HG03432 (cell line): Measurements from ENCODE around the gene NEMF.
"Not testable (repeated sequence)": the region's sequence is repeated elsewhere in the genome, so short reads cannot be mapped to it uniquely, and the experiment has no call there.

ENCODE experiments used
- ATAC-seq: cut with Tn5 transposase; IDR thresholded peaks from one replicate; pipeline ENCODE4 v1.9.1; 2021; ENCODE audit warnings: mild to moderate bottlenecking, moderate library complexity; ENCODE audit not compliant: unreplicated experiment

Gene NEMF

GRCh38 chr14:49852301-49853157 is at the start of gene NEMF:
TSS of gene NEMF (minus strand) at chr14:49852788. CDS start at chr14:49852753, 35 bp downstream.
- peak; percentile 81 for ATAC-seq

DNA sequence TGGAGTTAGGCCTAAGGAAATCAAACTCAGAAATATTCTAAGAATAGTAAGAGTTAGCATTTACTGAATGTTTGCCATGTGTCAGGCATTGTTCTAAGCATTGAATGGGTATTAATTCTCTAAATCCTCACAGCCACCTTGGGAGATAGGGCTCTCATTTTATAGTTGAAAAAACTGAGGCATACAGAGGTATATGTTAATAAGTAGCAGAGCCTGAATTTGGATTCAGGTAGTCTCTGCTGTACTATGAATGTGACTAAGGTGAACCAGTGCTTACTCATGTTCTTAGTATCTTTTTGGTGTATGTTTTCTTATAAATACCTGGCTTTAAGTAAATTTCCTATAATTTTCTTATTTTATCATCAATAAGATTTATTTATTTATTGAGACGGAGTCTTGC is 48.4 kb upstream of the NEMF start:
- no peak for ATAC-seq

DNA sequence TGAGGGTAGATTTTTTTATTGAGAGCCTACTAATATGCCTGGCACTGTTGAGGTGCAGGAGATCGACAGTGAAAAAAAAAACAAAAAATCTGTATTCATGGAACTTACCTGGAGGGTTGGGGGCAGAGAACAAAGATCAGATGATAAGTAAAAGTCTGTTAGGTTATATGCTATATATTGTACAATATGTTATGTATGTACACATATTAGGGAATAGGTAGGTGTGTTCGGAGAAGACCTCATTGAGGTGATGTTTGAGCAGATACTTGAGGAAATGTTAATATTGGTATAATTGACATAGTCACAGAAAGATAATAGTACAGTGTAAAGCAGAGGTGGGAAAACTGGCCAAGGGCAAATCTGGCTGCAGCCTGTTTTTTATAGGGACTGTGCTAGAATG is 45.9 kb upstream of the NEMF start:
- no peak for ATAC-seq

- ATAC-seq, result no peak
Observed at GRCh38 chr14:49897965-49898364, 45.4 kb upstream of the NEMF start.

GRCh38 chr14:49897414-49897813 is 44.8 kb upstream of the NEMF start:
- no peak for ATAC-seq

- ATAC-seq, result no peak
Observed at GRCh38 chr14:49896966-49897365, 44.4 kb upstream of the NEMF start.

DNA sequence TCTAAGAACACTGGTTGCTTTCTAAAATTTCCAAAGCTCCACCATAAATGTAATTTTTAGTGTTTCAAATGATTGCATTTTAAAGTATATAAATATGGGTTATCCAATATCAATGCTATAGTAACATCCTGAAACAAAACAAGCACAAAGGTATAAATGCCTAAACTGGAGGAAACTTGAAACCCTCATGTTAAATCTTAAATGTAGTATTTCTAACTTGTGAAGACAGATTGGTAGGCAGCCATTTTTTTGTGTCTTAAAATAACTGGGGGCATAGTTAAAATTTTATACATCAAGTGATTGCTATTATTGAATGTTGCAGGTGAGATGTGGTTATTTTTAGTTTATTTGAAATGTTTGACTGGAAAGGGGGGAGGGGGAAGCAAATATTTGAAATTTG is 43.7 kb upstream of the NEMF start:
- not testable (repeated sequence) for ATAC-seq

- ATAC-seq, result no peak
Observed at GRCh38 chr14:49895480-49895879, 42.9 kb upstream of the NEMF start.

- ATAC-seq, result not testable (repeated sequence)
Observed at GRCh38 chr14:49894214-49895107, 41.9 kb upstream of the NEMF start.

GRCh38 chr14:49893309-49894213 is 41.0 kb upstream of the NEMF start:
- ATAC-seq, result peak; percentile 53

GRCh38 chr14:49892636-49893308 is 40.2 kb upstream of the NEMF start, which contains the start of gene ARF6:
TSS of gene ARF6 (plus strand) at chr14:49893082. CDS start at chr14:49893737, 655 bp downstream.
- peak; percentile 89 for ATAC-seq

DNA sequence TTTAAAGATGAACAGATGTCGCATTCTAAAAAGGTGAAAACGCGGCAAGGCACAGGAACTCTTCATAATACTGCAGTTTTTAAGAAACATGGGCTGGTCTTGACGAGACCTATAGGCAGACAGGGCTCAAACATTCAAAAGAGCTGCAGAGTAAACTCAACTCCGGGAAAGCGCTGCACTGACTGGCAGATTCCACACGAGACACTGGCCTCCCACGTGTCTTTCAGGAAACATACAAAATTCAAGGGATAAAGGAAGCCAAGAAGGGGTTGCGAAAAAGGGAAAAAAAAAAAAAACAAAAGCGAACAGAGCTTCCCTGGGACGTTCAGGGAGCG is 39.7 kb upstream of the NEMF start:
- ATAC-seq, result peak; percentile 32

- ATAC-seq, result no peak
Observed at GRCh38 chr14:49888293-49888692, 35.7 kb upstream of the NEMF start.

DNA sequence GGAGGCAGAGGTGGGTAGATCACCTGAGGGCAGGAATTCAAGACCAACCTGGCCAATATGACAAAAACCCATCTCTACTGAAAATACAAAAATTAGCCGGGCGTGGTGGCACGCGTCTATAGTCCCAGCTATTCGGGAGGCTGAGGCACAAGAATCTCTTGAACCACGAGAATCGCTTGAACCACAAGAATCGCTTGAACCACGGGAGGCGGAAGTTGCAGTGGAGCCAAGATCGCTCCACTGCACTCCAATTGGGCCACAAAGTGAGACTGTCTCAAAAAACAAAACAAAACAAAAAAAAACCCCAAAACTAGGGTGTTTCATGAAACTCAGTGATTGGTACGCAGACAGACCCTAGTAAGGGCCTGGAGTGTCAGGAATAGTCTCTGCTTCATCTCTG is 33.9 kb upstream of the NEMF start:
- no peak for ATAC-seq

DNA sequence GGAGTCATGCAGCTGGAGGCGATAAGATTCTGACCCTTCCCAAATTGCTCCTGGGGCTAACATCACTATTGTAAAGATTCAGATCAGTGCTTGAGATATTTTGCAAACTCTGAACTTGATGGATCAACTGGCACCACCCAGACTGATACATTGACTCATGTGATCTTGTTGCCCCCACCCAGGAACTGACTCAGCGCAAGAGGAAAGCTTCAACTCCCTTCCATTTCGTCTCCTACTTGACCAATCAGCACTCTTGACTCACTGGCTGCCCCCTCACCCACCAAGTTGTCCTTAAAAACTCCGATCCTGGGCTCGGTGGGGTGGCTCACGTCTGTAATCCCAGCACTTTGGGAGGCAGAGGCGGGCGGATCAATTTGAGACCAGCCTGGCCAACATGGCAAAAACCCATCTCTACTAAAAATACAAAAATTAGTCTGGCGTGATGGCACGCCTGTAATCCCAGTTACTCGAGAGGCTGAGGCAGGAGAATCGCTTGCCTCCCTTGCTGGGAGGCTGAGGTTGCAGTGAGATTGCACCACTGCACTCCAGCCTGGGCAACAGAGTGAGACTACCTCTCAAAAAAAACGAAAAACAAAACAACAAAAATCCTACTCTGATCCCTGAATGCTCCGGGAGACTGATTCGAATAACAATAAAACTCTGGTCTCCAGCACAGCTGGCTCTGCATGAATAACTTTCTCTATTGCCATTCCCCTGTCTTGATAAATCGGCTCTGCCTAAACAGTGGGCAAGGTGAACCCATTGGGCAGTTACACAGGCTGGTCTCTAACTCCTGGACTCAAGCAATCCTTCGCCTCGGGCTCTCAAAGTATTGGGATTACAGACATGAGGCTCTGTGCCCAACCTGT is 30.5 kb upstream of the NEMF start:
- no peak for ATAC-seq

- ATAC-seq, result no peak
Observed at GRCh38 chr14:49881350-49882001, 28.9 kb upstream of the NEMF start.

GRCh38 chr14:49880267-49881064 is 27.9 kb upstream of the NEMF start:
- no peak for ATAC-seq

DNA sequence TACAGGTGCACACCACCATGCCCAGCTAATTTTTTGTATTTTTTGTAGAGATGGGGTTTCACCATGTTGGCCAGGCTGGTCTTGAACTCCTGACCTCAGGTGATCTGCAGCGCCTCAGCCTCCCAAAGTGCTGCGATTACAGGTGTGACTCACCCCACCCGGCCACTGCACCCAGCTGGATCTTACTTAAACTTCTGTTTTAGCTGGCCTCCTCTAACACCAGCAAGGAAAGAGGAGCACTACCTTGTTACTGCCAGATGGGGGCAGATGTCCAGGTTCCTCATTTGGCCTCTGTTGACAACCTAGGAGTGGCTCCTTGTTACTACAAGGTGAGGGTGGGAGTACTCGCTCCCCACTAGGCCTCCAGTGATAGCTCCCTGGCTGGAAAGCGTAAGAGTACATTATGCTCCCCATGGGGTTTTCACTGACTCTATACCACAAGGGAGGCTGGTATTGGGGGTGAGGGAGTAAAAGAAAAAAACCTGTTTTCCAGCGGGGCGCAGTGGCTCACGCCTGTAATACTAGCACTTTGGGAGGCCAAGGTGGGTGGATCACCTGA is 27.1 kb upstream of the NEMF start:
- ATAC-seq, result peak; percentile 80
